Breast epithelium (tissue), 3 donors: ENCODE data around the gene OR7E24.

Source experiments
- CTCF ChIP-seq, 3 donors: fragments of 450-650 bp; IDR thresholded peaks; one replicate each; pipeline ENCODE4 v1.5.1; 2016 to 2017; ENCODE audit warnings: antibody characterized with exemption in 3 of 3, mild to moderate bottlenecking in 3 of 3, moderate library complexity in 3 of 3
- POLR2A ChIP-seq: fragments of 450-650 bp; IDR thresholded peaks from one replicate; pipeline ENCODE4 v1.6.1; 2016; ENCODE audit warnings: antibody characterized with exemption, mild to moderate bottlenecking, moderate library complexity
- POLR2AphosphoS5 ChIP-seq, 3 donors: sonication (generic); formaldehyde crosslinking; IDR thresholded peaks; one replicate each; pipeline ENCODE4 v1.6.1; 2017; ENCODE audit warnings: antibody characterized with exemption in 3 of 3

- TF ChIP-seq CTCF (IDR thresholded peaks at IDR 0.05) = no peak
- no peak for TF ChIP-seq POLR2A
- no peak for TF ChIP-seq POLR2AphosphoS5 (IDR thresholded peaks at IDR 0.05)
Observed at GRCh38 chr19:9219489-9219888, 31.2 kb upstream of the OR7E24 start, which contains the start of gene OR7D4.
